ENCODE measurements around the gene CHRNG. TPM values are rescaled to one million over a fixed set of nuclear protein-coding genes. Genes with fewer than 3 reads are reported as not detected.

The CHRNG gene
- total and polyA plus RNA-seq, 2 donors (not counting 1 experiment from before 2014, with no cell fraction given), result not detected

- H3K9me3 ChIP-seq (ENCODE audit: control insufficient read depth, insufficient read depth, low read depth, low read length), result no peaks in the 10 kb centered on the region
- H3K9ac ChIP-seq (ENCODE audit: insufficient read depth, low read length), result no peak overlapping the region
- no peaks in the 10 kb centered on the region for H3K4me1 ChIP-seq (ENCODE audit: control insufficient read depth, extremely low read depth, insufficient read depth, low read length)
- H2AFZ ChIP-seq (ENCODE audit: low read length), result no peak overlapping the region
- H3K36me3 ChIP-seq (ENCODE audit: control insufficient read depth, insufficient read depth, low read length), result peaks cover 3% of the 10 kb centered on the region
- no peak overlapping the region for H3K27ac ChIP-seq (ENCODE audit: insufficient read depth, low read length)
- no peaks in the 10 kb centered on the region for H3K27me3 ChIP-seq (ENCODE audit: control insufficient read depth, insufficient read depth, low read length)
- H3K4me3 ChIP-seq (replicated peaks in 1 of 4; ENCODE audit: control extremely low read depth in 1 of 4, insufficient read depth in 1 of 4, low read depth in 3 of 4, low read length in 4 of 4), result no peak overlapping the region
- no peak overlapping the region for H3K4me2 ChIP-seq (ENCODE audit: extremely low read depth, insufficient read depth, low read length)
- H3K79me2 ChIP-seq (ENCODE audit: control insufficient read depth, insufficient read depth, low read length), result no peaks in the 10 kb centered on the region
- no peaks in the 10 kb centered on the region for H4K20me1 ChIP-seq (ENCODE audit: control insufficient read depth, extremely low read depth, insufficient read depth, low read length)
- DNase-seq (ENCODE audit: low read depth in 2 of 2), result no peak
- TF ChIP-seq, protein P1, sequence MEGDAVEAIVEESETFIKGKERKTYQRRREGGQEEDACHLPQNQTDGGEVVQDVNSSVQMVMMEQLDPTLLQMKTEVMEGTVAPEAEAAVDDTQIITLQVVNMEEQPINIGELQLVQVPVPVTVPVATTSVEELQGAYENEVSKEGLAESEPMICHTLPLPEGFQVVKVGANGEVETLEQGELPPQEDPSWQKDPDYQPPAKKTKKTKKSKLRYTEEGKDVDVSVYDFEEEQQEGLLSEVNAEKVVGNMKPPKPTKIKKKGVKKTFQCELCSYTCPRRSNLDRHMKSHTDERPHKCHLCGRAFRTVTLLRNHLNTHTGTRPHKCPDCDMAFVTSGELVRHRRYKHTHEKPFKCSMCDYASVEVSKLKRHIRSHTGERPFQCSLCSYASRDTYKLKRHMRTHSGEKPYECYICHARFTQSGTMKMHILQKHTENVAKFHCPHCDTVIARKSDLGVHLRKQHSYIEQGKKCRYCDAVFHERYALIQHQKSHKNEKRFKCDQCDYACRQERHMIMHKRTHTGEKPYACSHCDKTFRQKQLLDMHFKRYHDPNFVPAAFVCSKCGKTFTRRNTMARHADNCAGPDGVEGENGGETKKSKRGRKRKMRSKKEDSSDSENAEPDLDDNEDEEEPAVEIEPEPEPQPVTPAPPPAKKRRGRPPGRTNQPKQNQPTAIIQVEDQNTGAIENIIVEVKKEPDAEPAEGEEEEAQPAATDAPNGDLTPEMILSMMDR (conservative IDR thresholded peaks at IDR 0.05 in 1 of 2, IDR thresholded peaks at IDR 0.05 in 1 of 2; ENCODE audit: low read depth in 1 of 2, low read length in 2 of 2), result no peak
- no peak for TF ChIP-seq EZH2 (IDR thresholded peaks at IDR 0.05; ENCODE audit: low read length, missing control alignments)
Measured at GRCh38 chr2:232577841-232578240, 38.3 kb downstream of the CHRNG start.

DNA sequence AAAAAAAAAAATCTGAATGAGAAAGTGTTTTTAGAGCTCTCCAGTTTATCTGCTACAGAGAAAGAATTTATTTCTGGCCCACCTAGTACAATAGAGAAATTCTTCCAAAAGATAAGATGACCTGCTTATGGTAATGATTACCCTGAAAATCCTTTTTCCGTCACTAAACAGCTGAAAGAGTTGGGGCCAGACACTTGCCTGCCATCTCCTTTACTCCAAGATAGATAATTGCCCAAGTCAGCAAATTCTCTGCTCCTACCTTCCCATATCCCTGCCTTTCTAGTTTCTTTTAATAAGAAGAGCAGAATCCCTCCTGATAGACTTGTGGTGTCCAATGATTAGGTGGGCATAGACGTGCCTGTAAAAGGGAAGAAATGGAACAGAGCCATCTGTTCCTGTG lies 39.1 kb downstream of the CHRNG start:
- Histone ChIP-seq H4K20me1 (ENCODE audit: control insufficient read depth, extremely low read depth, insufficient read depth, low read length) (no peaks in the 10 kb centered on the region), H3K36me3 (ENCODE audit: control insufficient read depth, insufficient read depth, low read length) (peaks cover 3% of the 10 kb centered on the region), H3K4me3 (replicated peaks in 1 of 4; ENCODE audit: control extremely low read depth in 1 of 4, insufficient read depth in 1 of 4, low read depth in 3 of 4, low read length in 4 of 4) (no peak overlapping the region), H3K27me3 (ENCODE audit: control insufficient read depth, insufficient read depth, low read length) (no peaks in the 10 kb centered on the region), H3K4me2 (ENCODE audit: extremely low read depth, insufficient read depth, low read length) (no peak overlapping the region), H2AFZ (ENCODE audit: low read length) (no peak overlapping the region), H3K9me3 (ENCODE audit: control insufficient read depth, insufficient read depth, low read depth, low read length) (no peaks in the 10 kb centered on the region), H3K4me1 (ENCODE audit: control insufficient read depth, extremely low read depth, insufficient read depth, low read length) (no peaks in the 10 kb centered on the region), H3K27ac (ENCODE audit: insufficient read depth, low read length) (no peak overlapping the region), H3K79me2 (ENCODE audit: control insufficient read depth, insufficient read depth, low read length) (no peaks in the 10 kb centered on the region), H3K9ac (ENCODE audit: insufficient read depth, low read length) (no peak overlapping the region)
- no peak for TF ChIP-seq EZH2 (IDR thresholded peaks at IDR 0.05; ENCODE audit: low read length, missing control alignments)
- TF ChIP-seq, protein P1 (conservative IDR thresholded peaks at IDR 0.05 in 1 of 2, IDR thresholded peaks at IDR 0.05 in 1 of 2; ENCODE audit: low read depth in 1 of 2, low read length in 2 of 2), result no peak
- DNase-seq (ENCODE audit: low read depth in 2 of 2), result no peak

- no peaks in the 10 kb centered on the region for H3K4me1 ChIP-seq (ENCODE audit: control insufficient read depth, extremely low read depth, insufficient read depth, low read length)
- no peaks in the 10 kb centered on the region for H3K9me3 ChIP-seq (ENCODE audit: control insufficient read depth, insufficient read depth, low read depth, low read length)
- no peaks in the 10 kb centered on the region for H4K20me1 ChIP-seq (ENCODE audit: control insufficient read depth, extremely low read depth, insufficient read depth, low read length)
- H3K79me2 ChIP-seq (ENCODE audit: control insufficient read depth, insufficient read depth, low read length), result no peaks in the 10 kb centered on the region
- H3K36me3 ChIP-seq (ENCODE audit: control insufficient read depth, insufficient read depth, low read length), result no peaks in the 10 kb centered on the region
- no peak overlapping the region for H3K4me2 ChIP-seq (ENCODE audit: extremely low read depth, insufficient read depth, low read length)
- H3K27ac ChIP-seq (ENCODE audit: insufficient read depth, low read length), result no peak overlapping the region
- no peak for DNase-seq (ENCODE audit: low read depth in 2 of 2)
- no peak overlapping the region for H3K9ac ChIP-seq (ENCODE audit: insufficient read depth, low read length)
- TF ChIP-seq, protein P1 (conservative IDR thresholded peaks at IDR 0.05 in 1 of 2, IDR thresholded peaks at IDR 0.05 in 1 of 2; ENCODE audit: low read depth in 1 of 2, low read length in 2 of 2), result no peak
- TF ChIP-seq EZH2 (IDR thresholded peaks at IDR 0.05; ENCODE audit: low read length, missing control alignments), result no peak
- no peak overlapping the region for H3K4me3 ChIP-seq (replicated peaks in 1 of 4; ENCODE audit: control extremely low read depth in 1 of 4, insufficient read depth in 1 of 4, low read depth in 3 of 4, low read length in 4 of 4)
- H2AFZ ChIP-seq (ENCODE audit: low read length), result no peak overlapping the region
- no peaks in the 10 kb centered on the region for H3K27me3 ChIP-seq (ENCODE audit: control insufficient read depth, insufficient read depth, low read length)
Measured at GRCh38 chr2:232580648-232580981, 41.1 kb downstream of the CHRNG start.
